Sciatic nerve (tissue), 2 donors: ENCODE data around the gene ADGRD1. TPM values are rescaled to one million over a fixed set of nuclear protein-coding genes. Genes with fewer than 3 reads are reported as not detected.

ENCODE experiments used
- ATAC-seq: fragments of 200-7000 bp; cut with Tn5 transposase; one replicate; pipeline ENCODE4 v1.9.1; 2020; ENCODE audit warnings: mild to moderate bottlenecking, moderate library complexity
- DNase-seq: peaks from one replicate; pipeline ENCODE4 v3.0.0-alpha.2; 2020; ENCODE audit warnings: low spot score
- intact Hi-C: fragments of 100-400 bp; cut with DNase I; formaldehyde crosslinking; loops from one replicate; pipeline ENCODE4 v1.14.2; 2022
- total RNA-seq: library from RNA; stranded (reverse); fragmentation: NEBNext Ultra II Directional; extraction: Animal tissue kit (Norgen Biotek cat#: 25700); gene quantifications from one replicate; pipeline ENCODE4 v1.2.1, GENCODE V29; 2021
- donor health status: DM: no; HTN: no; CAD: no.
- donor health status: DM: no; HTN: no; CAD: no.

Gene ADGRD1
- total RNA-seq, 1 donor from 2014 or later: 224 TPM

DNA sequence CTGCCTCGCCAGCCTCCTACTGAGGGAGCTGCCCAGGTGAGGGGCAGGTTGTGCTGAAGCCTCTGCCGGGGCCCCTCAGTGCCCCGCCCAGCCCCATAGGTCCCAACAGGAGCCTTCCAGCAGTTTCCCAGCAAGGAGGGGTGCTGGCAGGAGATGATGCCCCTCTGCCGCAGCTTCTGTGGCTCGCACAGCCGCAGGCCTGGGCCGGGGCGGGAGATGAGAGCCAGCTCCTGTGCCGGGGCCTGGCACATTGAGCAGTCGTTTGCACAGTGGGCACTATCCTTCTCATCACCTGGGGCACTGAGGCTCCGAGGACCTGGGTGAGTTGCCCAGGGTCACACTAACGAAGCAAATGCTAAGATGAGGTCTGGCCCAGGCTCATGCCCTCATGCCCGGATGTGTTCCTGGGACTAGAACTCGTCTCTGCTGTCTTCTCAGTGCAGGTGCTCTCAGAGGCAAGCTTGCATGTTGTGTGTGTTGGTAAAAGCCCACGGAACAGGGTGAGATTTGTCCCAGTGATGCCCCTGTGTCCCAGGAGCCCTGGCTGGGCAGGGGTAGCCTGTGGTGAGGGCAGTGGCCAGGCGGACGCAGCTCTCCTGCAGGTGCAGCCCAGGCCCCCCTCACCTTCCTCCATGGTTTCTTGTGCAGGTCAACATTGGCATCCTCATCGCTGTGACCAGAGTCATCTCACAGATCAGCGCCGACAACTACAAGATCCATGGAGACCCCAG is 177.5 kb downstream of the ADGRD1 start:
- DNase-seq (peak; percentile 53), ATAC-seq (no peak)
- intact Hi-C loops: no loop called here

DNA sequence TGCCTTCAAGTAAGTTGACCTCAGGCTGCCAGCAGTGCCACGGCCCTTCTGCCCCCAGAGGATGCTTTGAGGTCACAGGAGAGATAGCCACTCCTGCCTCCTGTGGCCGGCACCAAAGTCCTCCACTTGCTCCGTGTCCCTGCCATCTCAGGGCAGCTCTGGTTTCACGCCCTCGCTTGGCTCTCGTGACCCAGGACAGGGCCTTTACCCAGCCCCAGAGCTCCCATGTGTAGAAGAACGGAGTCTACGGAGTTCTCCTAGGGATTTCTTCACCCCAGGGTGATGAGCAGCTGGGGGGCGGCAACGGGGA is 178.1 kb downstream of the ADGRD1 start:
- intact Hi-C loops: no loop called here
- ATAC-seq (peak; percentile 1), DNase-seq (no peak)

DNA sequence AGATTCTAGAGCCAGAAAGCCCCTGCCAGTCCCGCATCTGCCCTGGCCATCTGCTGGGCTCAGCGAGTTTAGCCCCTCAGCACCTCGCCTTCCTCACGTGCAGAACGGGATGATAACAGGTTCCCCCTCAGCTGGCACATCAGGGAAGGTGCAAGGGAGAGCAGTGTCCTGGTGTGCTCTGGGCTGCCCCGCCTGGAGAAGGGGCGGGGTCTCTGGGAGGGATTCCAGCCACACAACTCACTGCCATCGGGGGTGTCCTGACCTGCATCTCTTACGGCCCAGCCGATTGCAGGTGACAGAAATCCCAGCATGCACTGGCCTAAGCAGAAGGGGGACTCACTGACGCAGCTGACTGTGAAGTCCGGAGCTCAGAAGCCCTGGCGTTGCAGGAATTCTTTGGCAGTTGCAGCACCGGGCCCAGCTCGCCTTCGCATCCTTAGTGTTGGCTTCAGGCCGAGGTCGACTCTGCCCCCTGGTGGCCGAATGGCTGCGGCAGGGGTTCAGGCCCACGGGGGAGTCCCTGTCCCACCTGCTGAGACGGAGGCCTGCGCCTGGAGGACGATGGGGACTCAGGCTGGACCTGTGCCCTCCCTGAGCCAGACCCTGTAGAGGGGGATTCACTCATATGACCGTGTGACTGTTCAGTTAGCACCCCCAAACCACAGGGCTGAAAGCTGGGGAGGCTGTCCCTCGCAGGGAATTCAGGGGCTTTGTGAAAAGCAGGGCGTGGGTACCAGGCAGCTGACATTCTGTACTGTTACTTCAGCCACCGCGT is 178.6 kb downstream of the ADGRD1 start:
- ATAC-seq (peak; percentile 83), DNase-seq (peak; percentile 91)
- intact Hi-C loops: no loop called here

DNA sequence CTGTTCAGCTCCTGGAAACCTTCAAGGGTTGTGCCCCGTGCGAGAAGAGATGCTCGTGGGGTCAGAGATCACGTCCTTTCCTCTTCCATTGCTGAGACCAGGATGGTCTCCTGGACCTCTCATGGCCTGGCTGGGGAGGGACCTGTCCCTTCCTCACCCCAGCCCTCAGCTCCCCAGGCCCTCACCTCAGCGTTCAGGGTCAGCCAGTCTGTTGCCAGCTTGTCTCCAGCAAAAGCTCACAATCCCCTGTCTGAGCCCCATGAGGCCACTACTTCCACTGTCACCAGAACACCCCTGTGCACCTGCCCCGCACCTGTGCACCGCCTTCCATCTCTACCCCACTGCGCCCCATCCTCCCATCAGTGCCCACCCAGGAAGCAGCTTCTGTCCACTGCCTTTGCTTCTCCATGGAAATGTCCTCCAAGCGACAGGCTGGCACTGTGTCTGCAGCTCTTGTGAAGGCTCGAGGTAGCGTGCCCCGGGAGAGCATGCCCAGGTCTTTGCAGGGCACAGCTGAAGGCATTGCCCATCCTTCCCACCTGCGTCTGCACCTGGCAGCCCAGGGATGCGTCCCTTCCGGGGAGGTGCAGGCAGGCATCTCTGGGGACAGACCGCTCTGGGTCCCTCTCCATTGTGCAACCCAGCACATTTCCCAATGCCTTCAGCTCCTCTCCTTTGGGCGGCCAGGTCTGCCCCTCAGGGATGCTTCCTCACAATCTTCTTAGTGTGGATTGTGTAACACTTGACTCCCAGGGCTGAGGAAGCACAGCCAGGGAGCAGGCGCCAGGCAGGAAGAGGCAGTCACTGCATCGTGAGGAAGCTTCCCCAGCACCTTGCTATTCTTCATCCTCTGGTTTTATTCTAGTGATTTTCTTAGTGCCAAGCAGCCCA is 179.6 kb downstream of the ADGRD1 start:
- DNase-seq: no peak

DNA sequence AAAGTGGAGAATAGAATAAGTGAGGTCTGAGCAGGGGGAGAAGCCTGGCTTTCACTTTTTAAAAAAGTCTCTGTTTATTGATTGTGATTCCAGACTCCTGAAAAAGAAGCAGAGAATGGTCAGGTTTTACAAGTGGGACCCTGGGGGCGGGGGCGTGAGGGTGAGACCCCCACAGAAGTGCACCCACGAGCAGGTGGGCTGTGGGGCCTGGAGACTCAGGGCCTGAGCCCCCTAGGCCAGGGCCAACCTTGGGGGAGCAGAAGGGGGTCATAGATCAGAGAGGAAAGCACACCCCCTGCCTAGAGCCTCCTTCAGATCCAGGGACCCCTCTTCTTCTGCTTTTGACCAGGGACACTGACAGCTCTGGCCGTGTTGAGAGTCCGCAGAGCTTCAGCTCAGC is 180.3 kb downstream of the ADGRD1 start:
- no peak for DNase-seq
- intact Hi-C loops: no loop called here
- no peak for ATAC-seq

More for the DNA sequence above, 179.6 kb downstream of the ADGRD1 start:
- intact Hi-C loops: no loop called here
- peak; percentile 63 for ATAC-seq

DNA sequence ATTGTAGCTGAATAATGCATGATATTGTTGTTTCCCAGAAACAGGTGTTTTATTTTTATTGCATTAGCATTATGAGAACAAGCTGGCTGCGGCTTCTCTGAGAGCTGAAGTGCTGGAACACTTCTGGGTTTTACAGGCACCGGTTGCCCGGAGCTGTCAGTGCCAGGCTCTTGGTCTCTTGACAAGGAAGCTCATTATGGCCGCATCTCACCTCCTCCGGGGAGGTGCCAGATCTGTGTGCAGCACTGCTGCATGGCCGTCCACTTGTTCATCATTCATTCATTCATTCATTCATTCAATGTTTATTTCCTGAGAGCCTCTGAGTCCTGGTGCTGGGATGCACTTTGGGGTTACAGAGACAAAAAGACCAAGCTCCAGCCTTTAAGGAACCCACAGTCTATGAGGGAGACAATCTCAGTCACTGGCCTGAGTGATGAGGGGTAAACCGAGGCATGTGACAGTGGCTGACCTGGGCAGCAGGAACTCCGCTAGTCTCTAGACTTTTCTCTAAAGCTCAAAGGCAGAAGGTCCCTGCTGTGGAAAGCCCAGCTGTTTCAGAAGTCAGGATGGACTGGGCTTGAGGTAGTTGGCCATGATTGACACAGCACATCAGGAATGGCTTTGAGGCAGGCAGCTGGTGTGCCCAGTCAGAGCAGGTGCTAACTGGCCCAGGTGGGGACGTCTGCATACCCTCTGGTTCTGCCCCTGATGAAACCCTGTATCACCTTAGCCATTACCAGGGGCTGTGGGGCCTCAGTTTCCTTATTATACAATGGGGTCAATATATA is 181.0 kb downstream of the ADGRD1 start:
- no peak for ATAC-seq
- intact Hi-C loops: no loop called here
- no peak for DNase-seq

DNA sequence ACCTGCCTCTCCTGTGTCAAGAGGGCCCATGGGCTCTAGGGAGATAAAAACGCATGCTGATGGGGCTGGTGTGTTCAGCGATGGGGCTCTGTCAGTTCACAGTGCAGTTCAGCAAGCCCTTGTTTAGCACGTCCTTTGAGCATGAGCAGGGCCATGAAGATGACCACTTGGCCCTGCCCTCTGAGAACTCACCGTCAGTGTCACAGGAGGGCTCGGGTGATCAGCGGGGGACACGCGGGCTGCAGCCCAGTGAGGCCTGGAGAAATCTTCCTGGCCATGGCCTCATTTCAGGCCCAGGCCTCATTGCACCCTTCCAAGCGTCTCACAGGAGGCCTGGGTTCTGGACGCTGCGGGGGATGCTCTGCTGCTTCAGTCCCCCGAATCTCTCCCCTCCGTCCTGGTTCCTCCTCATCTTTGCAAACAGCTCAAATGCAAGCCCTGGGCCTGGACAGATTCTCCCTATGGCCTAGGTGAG is 181.6 kb downstream of the ADGRD1 start:
- intact Hi-C loops: no loop called here
- no peak for DNase-seq
- ATAC-seq: no peak

DNA sequence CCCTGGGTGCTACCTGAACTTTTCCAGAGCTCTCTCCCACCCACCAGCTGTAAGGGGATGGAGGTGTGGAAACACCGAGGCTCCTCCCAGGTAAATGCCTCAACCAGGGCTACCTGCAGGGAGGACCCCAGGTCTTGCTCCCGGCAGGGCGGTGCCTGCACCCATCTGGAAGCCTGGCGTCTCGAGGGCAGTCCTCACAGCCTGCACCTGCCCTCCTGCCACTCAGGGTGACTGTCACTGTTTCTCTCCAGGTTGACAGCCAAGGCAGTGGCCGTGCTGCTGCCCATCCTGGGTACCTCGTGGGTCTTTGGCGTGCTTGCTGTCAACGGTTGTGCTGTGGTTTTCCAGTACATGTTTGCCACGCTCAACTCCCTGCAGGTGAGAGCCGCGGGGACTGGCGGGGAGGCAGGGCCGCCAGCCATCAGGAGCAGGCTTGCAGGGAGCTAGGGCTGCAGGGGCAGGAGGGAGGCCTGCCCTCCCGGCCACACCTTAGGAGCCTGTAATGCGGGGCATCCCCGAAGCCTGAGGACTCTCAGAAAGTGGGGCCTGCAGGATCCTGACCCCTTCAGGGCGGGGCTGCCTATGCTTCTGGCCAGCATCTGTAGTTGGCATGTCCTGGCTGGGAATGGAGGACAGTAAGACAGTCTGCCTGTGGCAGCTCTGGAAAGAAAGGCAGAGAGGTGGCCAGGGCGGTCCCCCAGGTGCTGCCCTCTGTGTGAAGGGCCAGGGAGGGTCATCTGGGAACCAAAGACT is 182.3 kb downstream of the ADGRD1 start:
- ATAC-seq (no peak), DNase-seq (no peak)
- intact Hi-C loops: no loop called here

DNA sequence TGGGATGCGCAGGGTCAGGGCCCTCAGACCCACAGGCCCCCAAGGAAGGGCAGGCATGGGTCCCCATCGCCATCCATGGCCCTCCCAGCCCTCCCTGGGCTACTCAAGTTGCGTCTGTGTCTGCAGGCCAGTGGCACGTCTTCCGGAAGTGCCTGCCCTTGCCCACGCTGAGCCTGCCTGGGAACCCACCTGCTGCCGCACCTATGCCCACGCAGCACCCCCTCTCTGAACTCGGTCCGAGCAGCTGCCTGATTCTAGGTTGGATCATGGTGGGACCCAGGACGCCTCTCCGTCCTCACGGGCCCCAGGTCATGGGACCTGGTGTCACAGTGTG is 182.8 kb downstream of the ADGRD1 start:
- intact Hi-C loops: no loop called here
- no peak for ATAC-seq

DNA sequence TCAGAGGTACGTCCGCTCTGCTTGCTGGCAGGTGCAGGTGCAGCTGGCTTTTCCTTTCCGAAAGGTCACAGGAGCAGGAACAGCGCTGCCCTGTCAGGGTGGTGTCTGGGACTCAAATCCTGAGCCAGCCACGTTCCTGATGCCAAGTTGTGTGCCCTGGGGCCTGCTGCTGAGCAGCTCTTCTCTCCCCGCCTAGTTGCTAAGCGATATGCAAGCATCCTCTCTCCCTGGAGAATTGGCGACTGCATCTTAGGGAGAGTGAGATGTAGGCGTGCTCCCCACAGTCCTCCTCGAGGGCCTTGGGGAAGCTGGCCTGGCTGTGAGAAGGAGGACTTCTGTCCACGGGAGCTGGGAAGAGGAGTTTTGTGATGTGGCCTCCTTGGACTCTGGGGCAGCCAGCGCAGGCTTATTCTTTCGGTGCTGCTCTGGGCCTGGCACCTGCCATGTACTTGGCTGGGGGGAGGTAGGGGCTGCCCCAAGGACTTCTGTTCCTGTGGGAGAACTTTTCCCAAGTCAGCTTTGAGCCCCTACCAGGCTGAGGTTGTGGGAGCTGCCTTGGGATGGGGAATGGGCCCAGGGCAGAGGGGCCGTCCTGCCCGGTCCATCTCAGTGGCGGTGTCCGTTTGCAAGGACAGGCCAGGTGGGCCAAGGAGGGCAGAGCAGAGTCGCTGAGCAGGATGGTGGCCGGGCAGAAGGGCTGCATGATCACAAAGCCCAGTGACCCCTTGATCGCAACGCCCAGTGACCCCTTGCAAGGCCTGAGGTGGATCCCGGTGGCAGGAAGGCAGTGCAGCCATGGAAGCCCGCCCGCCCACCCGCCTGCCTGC is 183.5 kb downstream of the ADGRD1 start:
- intact Hi-C loops: no loop called here
- ATAC-seq (no peak), DNase-seq (no peak)

More for the DNA sequence above, 182.8 kb downstream of the ADGRD1 start:
- no peak for DNase-seq

DNA sequence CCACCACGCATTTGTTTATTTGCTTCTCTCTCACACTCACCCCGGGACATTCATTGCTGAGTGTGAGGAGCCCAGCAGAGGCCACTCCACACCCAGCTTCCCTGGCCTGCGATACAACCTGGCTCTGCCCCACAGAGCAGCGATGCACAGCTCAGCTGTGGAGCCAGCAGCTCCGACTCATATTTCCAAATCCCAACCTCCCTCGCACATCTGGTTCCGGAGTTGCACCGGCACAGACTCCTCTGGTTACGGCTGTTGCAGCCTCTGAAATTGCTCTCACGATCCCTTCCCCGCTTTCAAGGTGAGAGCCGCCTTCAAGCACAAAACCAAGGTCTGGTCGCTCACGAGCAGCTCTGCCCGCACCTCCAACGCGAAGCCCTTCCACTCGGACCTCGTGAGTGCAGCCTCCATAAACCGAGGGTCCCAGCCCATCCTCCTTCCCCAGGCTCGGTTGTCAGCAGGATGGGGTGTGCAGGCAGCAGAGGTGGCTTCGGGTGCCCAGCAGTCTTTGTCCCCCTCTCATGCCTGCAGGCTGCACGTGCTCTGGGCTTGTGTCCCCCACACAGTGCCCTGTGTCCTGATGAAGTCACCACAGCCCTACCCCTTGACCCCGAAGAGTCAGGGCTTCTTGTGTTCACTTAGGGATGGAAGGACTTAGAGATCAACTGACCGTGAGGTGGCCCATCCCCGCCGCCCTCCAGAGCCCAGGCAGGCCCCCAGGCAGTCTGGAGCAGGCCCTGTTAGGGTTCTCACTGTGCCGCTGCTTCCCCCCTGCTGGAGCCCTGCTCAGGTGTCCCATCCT is 184.3 kb downstream of the ADGRD1 start:
- intact Hi-C loops: no loop called here
- ATAC-seq (peak; percentile 67), DNase-seq (no peak)

DNA sequence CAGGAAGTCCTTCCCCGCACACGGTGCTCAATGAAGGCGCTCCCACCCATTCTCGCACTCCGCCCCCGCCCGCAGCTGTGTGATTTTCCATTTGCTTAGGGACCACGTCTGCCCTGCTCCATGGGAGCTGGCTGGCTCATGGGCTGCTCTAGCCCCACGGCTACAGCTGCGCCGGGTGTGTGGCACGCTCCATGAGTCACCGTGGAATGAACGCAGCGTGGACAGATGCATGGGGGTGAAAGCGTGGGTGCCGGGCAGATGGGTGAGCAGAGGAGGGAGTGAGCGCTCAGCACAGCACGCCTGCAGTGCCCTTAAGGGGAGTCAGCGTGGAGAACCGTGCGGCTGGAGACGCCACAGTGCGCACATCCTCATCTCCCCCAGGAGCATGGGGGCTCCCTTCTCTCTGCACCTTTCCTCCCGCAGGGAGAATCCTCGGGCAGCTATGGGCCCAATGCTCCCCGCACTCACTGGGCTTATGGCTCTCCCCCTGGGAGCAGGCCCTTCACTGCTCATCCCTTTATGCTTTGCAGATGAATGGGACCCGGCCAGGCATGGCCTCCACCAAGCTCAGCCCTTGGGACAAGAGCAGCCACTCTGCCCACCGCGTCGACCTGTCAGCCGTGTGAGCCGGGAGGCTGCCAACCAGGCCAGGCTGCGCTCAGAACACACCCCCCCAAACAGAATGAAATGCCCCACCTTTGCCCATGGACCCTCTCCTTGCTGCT is 185.1 kb downstream of the ADGRD1 start:
- intact Hi-C loops: no loop called here
- ATAC-seq (no peak), DNase-seq (no peak)

DNA sequence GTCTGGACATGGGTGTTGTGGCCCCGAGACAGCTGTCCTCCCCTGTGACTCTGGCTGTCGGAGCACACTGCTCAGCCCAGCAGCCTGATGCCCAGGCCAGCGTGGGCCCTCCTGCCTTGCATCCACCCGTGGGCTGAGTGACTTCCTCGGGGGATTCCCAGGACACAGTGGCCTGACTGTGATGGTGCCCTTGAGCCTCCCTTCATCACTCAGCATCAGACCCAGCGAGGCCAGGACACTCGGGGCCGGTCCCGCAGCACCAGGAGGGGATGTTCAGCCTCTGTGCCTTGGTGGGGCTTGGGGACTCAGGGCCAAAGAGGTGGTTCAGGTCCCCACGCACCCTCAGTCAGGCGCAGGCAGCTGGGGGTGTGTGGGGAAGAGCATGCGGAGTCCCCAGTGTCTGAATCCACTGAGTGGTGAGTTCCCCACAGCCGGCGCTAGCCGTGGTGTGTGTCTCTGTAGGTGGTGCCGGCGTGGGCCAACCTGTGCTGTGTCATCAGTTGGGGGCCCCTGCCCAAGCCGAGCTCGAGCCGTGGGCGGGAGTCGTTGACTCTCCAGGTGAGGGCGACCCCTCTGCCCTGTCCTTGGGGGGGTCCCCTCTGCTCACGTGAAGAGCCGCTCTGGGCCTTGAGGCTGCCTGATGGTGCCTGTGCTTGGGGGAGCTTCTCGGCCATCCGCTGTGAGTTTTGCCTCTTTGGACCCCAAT is 185.8 kb downstream of the ADGRD1 start:
- ATAC-seq (no peak), DNase-seq (no peak)
- intact Hi-C loops: no loop called here

DNA sequence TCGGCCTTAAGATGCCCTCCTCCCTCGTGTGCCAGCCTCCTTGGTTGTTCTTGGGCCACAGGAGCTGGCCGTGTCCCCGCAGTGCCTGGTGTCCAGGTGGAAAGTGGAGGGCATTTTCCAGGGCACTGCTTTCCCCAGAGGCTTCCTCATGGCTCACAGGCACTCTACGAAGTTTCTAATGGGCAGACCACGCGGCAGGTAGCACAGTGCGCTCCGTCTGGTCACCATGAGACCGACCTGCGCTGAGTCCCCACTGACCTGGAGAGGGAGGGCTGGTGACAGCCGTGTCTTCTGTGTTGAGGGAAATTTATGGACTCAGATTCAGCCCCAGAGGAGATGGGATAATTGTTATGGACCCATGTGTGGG is 186.3 kb downstream of the ADGRD1 start:
- intact Hi-C loops: no loop called here
- ATAC-seq (no peak), DNase-seq (no peak)

DNA sequence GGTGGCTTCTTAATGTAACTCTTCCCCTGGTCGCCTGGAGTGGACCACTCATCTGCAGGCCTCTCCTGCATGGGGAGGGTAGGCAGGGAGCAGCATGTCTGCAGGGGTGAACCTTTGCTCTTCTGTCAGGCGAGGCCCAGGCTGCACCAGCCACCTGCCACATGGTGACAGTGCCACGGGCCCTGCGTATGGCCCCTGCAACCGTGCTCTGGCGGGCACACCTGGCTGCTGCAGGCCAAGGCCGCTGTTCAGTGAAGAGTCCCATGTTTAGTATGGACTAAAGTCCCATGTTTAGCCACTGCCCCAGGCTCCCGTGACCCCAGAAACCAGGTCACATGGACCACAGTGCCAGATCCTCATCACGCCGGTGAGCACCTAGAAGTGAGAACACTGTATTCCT is 187.0 kb downstream of the ADGRD1 start:
- ATAC-seq: no peak
- intact Hi-C loops: no loop called here
- DNase-seq: no peak

DNA sequence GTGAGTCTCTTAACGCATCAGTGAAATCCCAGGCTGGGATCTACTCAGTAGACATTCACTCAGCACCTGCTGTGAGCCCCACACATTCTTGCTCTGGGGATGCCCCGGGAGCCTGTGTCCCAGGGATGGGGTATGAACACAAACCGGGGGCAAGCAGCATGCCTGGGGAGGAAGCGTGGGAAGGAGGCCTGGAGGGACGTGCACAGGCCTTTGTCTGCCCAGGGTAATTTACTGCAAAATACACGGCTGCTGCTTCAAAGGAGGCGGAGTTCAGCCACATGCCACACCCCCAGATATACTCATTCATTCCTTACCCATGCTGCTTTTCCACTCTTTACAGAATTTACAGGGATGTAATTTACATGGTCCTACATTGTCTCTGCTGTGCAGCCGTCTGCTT is 187.8 kb downstream of the ADGRD1 start:
- no peak for ATAC-seq
- intact Hi-C loops: no loop called here
- no peak for DNase-seq
